HG02623 (cell line): ENCODE measurements around the gene LTBP4.

Experiments
- ATAC-seq: cut with Tn5 transposase; IDR thresholded peaks from one replicate; pipeline ENCODE4 v1.9.1; 2021; ENCODE audit warnings: moderate library complexity; ENCODE audit not compliant: unreplicated experiment

The LTBP4 gene

GRCh38 chr19:40662925-40663694 is 61.9 kb downstream of the LTBP4 start:
- peak; percentile 75 for ATAC-seq

- no peak for ATAC-seq
Measured at GRCh38 chr19:40663695-40664692, 62.8 kb downstream of the LTBP4 start.

- no peak for ATAC-seq
Measured at GRCh38 chr19:40666803-40667438, 65.8 kb downstream of the LTBP4 start.

- no peak for ATAC-seq
Measured at GRCh38 chr19:40667602-40668001, 66.4 kb downstream of the LTBP4 start.

GRCh38 chr19:40668991-40669614 is 67.9 kb downstream of the LTBP4 start:
- no peak for ATAC-seq

- ATAC-seq = no peak
Measured at GRCh38 chr19:40671404-40671803, 70.2 kb downstream of the LTBP4 start.

GRCh38 chr19:40672038-40672437 is 70.9 kb downstream of the LTBP4 start:
- no peak for ATAC-seq

- ATAC-seq = no peak
Measured at GRCh38 chr19:40672573-40673299, 71.6 kb downstream of the LTBP4 start.

GRCh38 chr19:40673397-40673796 is 72.2 kb downstream of the LTBP4 start:
- no peak for ATAC-seq

GRCh38 chr19:40674291-40674690 is 73.1 kb downstream of the LTBP4 start:
- no peak for ATAC-seq

GRCh38 chr19:40677156-40677555 is 76.0 kb downstream of the LTBP4 start:
- no peak for ATAC-seq
